ENCODE measurements around the gene GXYLT2. TPM values are rescaled to one million over a fixed set of nuclear protein-coding genes. Genes with fewer than 3 reads are reported as not detected.

The GXYLT2 gene
- total RNA-seq, 2 experiments from 2014 or later, result not detected

GRCh38 chr3:72947715-72948490 is 60.1 kb downstream of the GXYLT2 start:
- Mint-ChIP-seq H3K9me3 (no peaks in the 10 kb centered on the region), H3K36me3 (ENCODE audit: low read depth) (no peaks in the 10 kb centered on the region), H3K27me3 (ENCODE audit: low read depth) (no peaks in the 10 kb centered on the region), H3K27ac (no peak overlapping the region), H3K4me1 (ENCODE audit: low read depth) (peaks cover 19% of the 10 kb centered on the region), H3K4me3 (no peak overlapping the region)
- intact Hi-C loops (cut with micrococcal nuclease), result no loop called here
- CTCF ChIA-PET, result interaction anchor here (0.8 to 3.6 kb wide), 3 partner anchors 21 to 138 kb away, joined by 3 to 13 read pairs (median 3); no protein-coding TSS in a partner anchor
- no peak for DNase-seq

- Mint-ChIP-seq H3K4me1 (ENCODE audit: low read depth) (peaks cover 19% of the 10 kb centered on the region), H3K27me3 (ENCODE audit: low read depth) (no peaks in the 10 kb centered on the region), H3K27ac (no peak overlapping the region), H3K9me3 (no peaks in the 10 kb centered on the region), H3K36me3 (ENCODE audit: low read depth) (no peaks in the 10 kb centered on the region), H3K4me3 (no peak overlapping the region)
- intact Hi-C loops (cut with micrococcal nuclease), result no loop called here
- no peak for DNase-seq
- CTCF ChIA-PET, result no interaction called here
These were observed 61.2 kb downstream of the GXYLT2 start for GRCh38 chr3:72949016-72949415.

GRCh38 chr3:72950372-72950771 is 62.5 kb downstream of the GXYLT2 start:
- CTCF ChIA-PET, result interaction anchor here (1.1 kb wide), 1 partner anchor 106 kb away, joined by 5 read pairs; no protein-coding TSS in a partner anchor
- peaks cover 17% of the 10 kb centered on the region for H3K4me1 Mint-ChIP-seq (ENCODE audit: low read depth)
- no peaks in the 10 kb centered on the region for H3K36me3 Mint-ChIP-seq (ENCODE audit: low read depth)
- H3K27ac Mint-ChIP-seq, result no peak overlapping the region
- H3K4me3 Mint-ChIP-seq, result no peak overlapping the region
- H3K9me3 Mint-ChIP-seq, result no peaks in the 10 kb centered on the region
- intact Hi-C loops (cut with micrococcal nuclease), result loop anchor here (2.0 kb wide), 1 partner anchor 26 kb away; no protein-coding TSS in a partner anchor
- no peaks in the 10 kb centered on the region for H3K27me3 Mint-ChIP-seq (ENCODE audit: low read depth)
- DNase-seq, result no peak

GRCh38 chr3:72950801-72951200 is 63.0 kb downstream of the GXYLT2 start:
- Mint-ChIP-seq H3K27ac (no peak overlapping the region), H3K4me1 (ENCODE audit: low read depth) (peaks cover 13% of the 10 kb centered on the region), H3K27me3 (ENCODE audit: low read depth) (no peaks in the 10 kb centered on the region), H3K36me3 (ENCODE audit: low read depth) (no peaks in the 10 kb centered on the region), H3K9me3 (no peaks in the 10 kb centered on the region), H3K4me3 (no peak overlapping the region)
- intact Hi-C loops (cut with micrococcal nuclease), result loop anchor here (2.0 kb wide), 1 partner anchor 26 kb away; no protein-coding TSS in a partner anchor
- no peak for DNase-seq
- CTCF ChIA-PET, result interaction anchor here (1.1 kb wide), 1 partner anchor 106 kb away, joined by 5 read pairs; no protein-coding TSS in a partner anchor

- intact Hi-C loops (cut with micrococcal nuclease), result loop anchor here (2.0 kb wide), 1 partner anchor 26 kb away; no protein-coding TSS in a partner anchor
- Mint-ChIP-seq H3K4me3 (no peak overlapping the region), H3K27ac (no peak overlapping the region), H3K9me3 (no peaks in the 10 kb centered on the region), H3K27me3 (ENCODE audit: low read depth) (no peaks in the 10 kb centered on the region), H3K36me3 (ENCODE audit: low read depth) (no peaks in the 10 kb centered on the region), H3K4me1 (ENCODE audit: low read depth) (peaks cover 12% of the 10 kb centered on the region)
- CTCF ChIA-PET, result no interaction called here
- no peak for DNase-seq
These were observed 63.4 kb downstream of the GXYLT2 start for GRCh38 chr3:72951259-72951722.

- no peak overlapping the region for H3K4me3 Mint-ChIP-seq
- no peaks in the 10 kb centered on the region for H3K9me3 Mint-ChIP-seq
- H3K27ac Mint-ChIP-seq, result no peak overlapping the region
- no peaks in the 10 kb centered on the region for H3K36me3 Mint-ChIP-seq (ENCODE audit: low read depth)
- no peak for DNase-seq
- CTCF ChIA-PET, result interaction anchor here (0.6 to 1.4 kb wide), 4 partner anchors 14 to 132 kb away, joined by 3 to 4 read pairs (median 4); no protein-coding TSS in a partner anchor
- intact Hi-C loops (cut with micrococcal nuclease), result no loop called here
- H3K4me1 Mint-ChIP-seq (ENCODE audit: low read depth), result peaks cover 12% of the 10 kb centered on the region
- H3K27me3 Mint-ChIP-seq (ENCODE audit: low read depth), result no peaks in the 10 kb centered on the region
These were observed 65.6 kb downstream of the GXYLT2 start for GRCh38 chr3:72953325-72953956.

GRCh38 chr3:72957297-72957696 is 69.5 kb downstream of the GXYLT2 start:
- H3K27ac Mint-ChIP-seq, result no peak overlapping the region
- H3K4me3 Mint-ChIP-seq, result no peak overlapping the region
- no peaks in the 10 kb centered on the region for H3K9me3 Mint-ChIP-seq
- intact Hi-C loops (cut with micrococcal nuclease), result no loop called here
- CTCF ChIA-PET, result no interaction called here
- no peaks in the 10 kb centered on the region for H3K27me3 Mint-ChIP-seq (ENCODE audit: low read depth)
- DNase-seq, result no peak
- peaks cover 14% of the 10 kb centered on the region for H3K4me1 Mint-ChIP-seq (ENCODE audit: low read depth)
- no peaks in the 10 kb centered on the region for H3K36me3 Mint-ChIP-seq (ENCODE audit: low read depth)

- no peaks in the 10 kb centered on the region for H3K9me3 Mint-ChIP-seq
- CTCF ChIA-PET, result no interaction called here
- H3K4me1 Mint-ChIP-seq (ENCODE audit: low read depth), result peaks cover 17% of the 10 kb centered on the region
- no peaks in the 10 kb centered on the region for H3K27me3 Mint-ChIP-seq (ENCODE audit: low read depth)
- no peak overlapping the region for H3K27ac Mint-ChIP-seq
- no peak for DNase-seq
- no peaks in the 10 kb centered on the region for H3K36me3 Mint-ChIP-seq (ENCODE audit: low read depth)
- intact Hi-C loops (cut with micrococcal nuclease), result no loop called here
- H3K4me3 Mint-ChIP-seq, result no peak overlapping the region
These were observed 71.5 kb downstream of the GXYLT2 start for GRCh38 chr3:72959336-72959735.

- Mint-ChIP-seq H3K27ac (no peak overlapping the region), H3K4me3 (no peak overlapping the region), H3K4me1 (ENCODE audit: low read depth) (peaks cover 28% of the 10 kb centered on the region), H3K9me3 (no peaks in the 10 kb centered on the region), H3K27me3 (ENCODE audit: low read depth) (no peaks in the 10 kb centered on the region), H3K36me3 (ENCODE audit: low read depth) (peaks cover 1% of the 10 kb centered on the region)
- intact Hi-C loops (cut with micrococcal nuclease), result no loop called here
- CTCF ChIA-PET, result interaction anchor here (0.6 kb wide), 2 partner anchors 40 to 109 kb away, joined by 3 to 4 read pairs; no protein-coding TSS in a partner anchor
- DNase-seq, result no peak
These were observed 73.1 kb downstream of the GXYLT2 start for GRCh38 chr3:72960812-72961518.

GRCh38 chr3:72961752-72962151 is 73.9 kb downstream of the GXYLT2 start:
- H3K4me3 Mint-ChIP-seq, result no peak overlapping the region
- H3K36me3 Mint-ChIP-seq (ENCODE audit: low read depth), result peaks cover 1% of the 10 kb centered on the region
- H3K27ac Mint-ChIP-seq, result no peak overlapping the region
- no peak for DNase-seq
- intact Hi-C loops (cut with micrococcal nuclease), result no loop called here
- CTCF ChIA-PET, result no interaction called here
- no peaks in the 10 kb centered on the region for H3K9me3 Mint-ChIP-seq
- H3K4me1 Mint-ChIP-seq (ENCODE audit: low read depth), result peaks cover 32% of the 10 kb centered on the region
- H3K27me3 Mint-ChIP-seq (ENCODE audit: low read depth), result no peaks in the 10 kb centered on the region

- intact Hi-C loops (cut with micrococcal nuclease), result no loop called here
- no peak for DNase-seq
- H3K27ac Mint-ChIP-seq, result no peak overlapping the region
- no peak overlapping the region for H3K4me3 Mint-ChIP-seq
- H3K36me3 Mint-ChIP-seq (ENCODE audit: low read depth), result peaks cover 1% of the 10 kb centered on the region
- CTCF ChIA-PET, result no interaction called here
- no peaks in the 10 kb centered on the region for H3K9me3 Mint-ChIP-seq
- peaks cover 34% of the 10 kb centered on the region for H3K4me1 Mint-ChIP-seq (ENCODE audit: low read depth)
- H3K27me3 Mint-ChIP-seq (ENCODE audit: low read depth), result no peaks in the 10 kb centered on the region
These were observed 74.5 kb downstream of the GXYLT2 start for GRCh38 chr3:72962317-72962716.

- H3K4me3 Mint-ChIP-seq, result no peak overlapping the region
- intact Hi-C loops (cut with micrococcal nuclease), result loop anchor here (1.0 kb wide), 1 partner anchor 33 kb away; no protein-coding TSS in a partner anchor
- H3K27ac Mint-ChIP-seq, result no peak overlapping the region
- H3K4me1 Mint-ChIP-seq (ENCODE audit: low read depth), result peaks cover 34% of the 10 kb centered on the region
- H3K27me3 Mint-ChIP-seq (ENCODE audit: low read depth), result no peaks in the 10 kb centered on the region
- H3K9me3 Mint-ChIP-seq, result no peaks in the 10 kb centered on the region
- H3K36me3 Mint-ChIP-seq (ENCODE audit: low read depth), result peaks cover 1% of the 10 kb centered on the region
- CTCF ChIA-PET, result interaction anchor here (0.7 to 1.1 kb wide), 2 partner anchors 92 to 100 kb away, joined by 3 to 4 read pairs; no protein-coding TSS in a partner anchor
- no peak for DNase-seq
These were observed 76.8 kb downstream of the GXYLT2 start for GRCh38 chr3:72964633-72965032.

Data from activated naive CD4-positive, alpha-beta T cell treated with anti-CD3 and anti-CD28 coated beads for 36 hours (primary cell).